22Rv1 (cell line): ENCODE results near the gene SNX9.
"Not testable (repeated sequence)": the region's sequence is repeated elsewhere in the genome, so short reads cannot be mapped to it uniquely, and the experiment has no call there.

ENCODE experiments used
- CTCF ChIP-seq: fragments of 450-650 bp; IDR thresholded peaks from 2 replicates; pipeline ENCODE4 v1.5.1; 2017; ENCODE audit warnings: mild to moderate bottlenecking
- ZFX ChIP-seq: fragments of 450-650 bp; IDR thresholded peaks from 2 replicates; pipeline ENCODE4 v1.6.1; 2017; ENCODE audit warnings: antibody characterized with exemption, borderline replicate concordance

- not testable (repeated sequence) for TF ChIP-seq CTCF, ZFX
Measured at GRCh38 chr6:157940375-157941036, 117.5 kb downstream of the SNX9 start.
